Stomach (tissue), 19 donors: ENCODE measurements around the gene PHLDB1. TPM values are rescaled to one million over a fixed set of nuclear protein-coding genes. Genes with fewer than 3 reads are reported as not detected.

ENCODE experiments used
- DNase-seq, 2 donors: peaks; one replicate each; pipeline versions ENCODE4 v3.0.0 to v3.0.0-alpha.2; 2013 to 2019
- H3K27ac ChIP-seq, 5 donors: fragments of 200-600 bp in 4 of 5; sonication (generic) in 4 of 5; one replicate each; pipeline ENCODE4 v1.5.1; 2013 to 2019; ENCODE audit warnings: mild to moderate bottlenecking in 1 of 5, moderate library complexity in 1 of 5
- H3K27me3 ChIP-seq, 3 donors: fragments of 200-600 bp; sonication (generic); one replicate each; pipeline ENCODE4 v1.5.1; 2017 to 2019; ENCODE audit warnings: mixed run types in 1 of 3
- H3K36me3 ChIP-seq, 4 donors: fragments of 200-600 bp; sonication (generic); 1 replicate in 3 of 4; 2 replicates in 1 of 4; pipeline ENCODE4 v1.5.1; 2016 to 2019
- H3K4me1 ChIP-seq, 4 donors: fragments of 200-600 bp; sonication (generic); one replicate each; pipeline ENCODE4 v1.5.1; 2016 to 2019
- H3K4me3 ChIP-seq, 4 donors: fragments of 200-600 bp; sonication (generic) in 3 of 4; one replicate each; pipeline ENCODE4 v1.5.1; 2016 to 2019; ENCODE audit warnings: mild to moderate bottlenecking in 1 of 4
- H3K9me3 ChIP-seq, 4 donors: fragments of 200-600 bp; sonication (generic); one replicate each; pipeline ENCODE4 v1.5.1; 2016 to 2019
- CTCF ChIP-seq, 7 experiments: fragments of 450-650 bp in 4 of 7; fragments of 200-600 bp in 3 of 7; sonication (generic) in 3 of 7; IDR thresholded peaks; one replicate each; pipeline ENCODE4 v1.5.1; 2016 to 2019; ENCODE audit warnings: antibody characterized with exemption in 7 of 7, control low read depth in 2 of 7, mild to moderate bottlenecking in 1 of 7
- EP300 ChIP-seq: sonication (generic); formaldehyde crosslinking; IDR thresholded peaks from one replicate; pipeline ENCODE4 v1.6.1; 2017; ENCODE audit warnings: antibody characterized with exemption
- POLR2A ChIP-seq, 4 donors: fragments of 450-650 bp; IDR thresholded peaks; one replicate each; pipeline ENCODE4 v1.6.1; 2016; ENCODE audit warnings: antibody characterized with exemption in 4 of 4, control low read depth in 2 of 4, mild to moderate bottlenecking in 1 of 4, moderate library complexity in 1 of 4
- POLR2AphosphoS5 ChIP-seq, 3 donors: sonication (generic); formaldehyde crosslinking; IDR thresholded peaks; one replicate each; pipeline ENCODE4 v1.6.1; 2016; ENCODE audit warnings: antibody characterized with exemption in 3 of 3
- WGBS, 5 donors: extraction: QIAGEN DNeasy Blood & Tissue Kit in 3 of 5; methylation state at CpG; one replicate each; pipeline versions ENCODE4 v1.1.5 to v1.1.7; 2013 to 2018; 5-methylcytosine and 5-hydroxymethylcytosine counted together
- intact Hi-C: fragments of 100-400 bp; cut with DNase I; formaldehyde crosslinking; loops from one replicate; pipeline ENCODE4 v1.15.1; 2023; ENCODE audit warnings: low total_unique reads
- long read RNA-seq, 10 donors: transcript quantifications; one replicate each; lab custom pipeline, GENCODE V29; 2026
- polyA plus RNA-seq, 3 donors: library from polyadenylated mRNA; stranded (reverse); fragments of 200-250 nt; gene quantifications; one replicate each; pipeline ENCODE4 v1.2.3, GENCODE V29; 2013
- total RNA-seq, 5 donors: library from RNA; depleted of rRNA; stranded (reverse); fragments of >200 nt; gene quantifications; one replicate each; pipeline versions ENCODE4 v1.1.0 to v1.2.3, GENCODE V29; 2014 to 2016
- donor health status: healthy with polysubstance abuse.
- donor health status: Bipolar disorder and iron deficiency.
- donor health status: healthy.

PHLDB1 gene
- total RNA-seq = 100 to 1,000 TPM in 1 of 5 donors, 10 to 100 TPM in 4; 34.4 to 291 (median 50.2) TPM
- 10 to 100 TPM; 28.4 to 43.1 (median 39.7) TPM for polyA plus RNA-seq
- long read RNA-seq, donor 1, partial matches to known transcripts = 0 of 2 reads
- long read RNA-seq, donor 1, other reads (novel, unspliced or antisense) = 0 of 2 reads
- long read RNA-seq, donor 2, full-length matches to known transcripts = 4 of 4 reads
- long read RNA-seq, donor 2, partial matches to known transcripts = 0 of 4 reads
- long read RNA-seq, donor 2, other reads (novel, unspliced or antisense) = 0 of 4 reads
- long read RNA-seq, donor 3, full-length matches to known transcripts = 3 of 3 reads
- long read RNA-seq, donor 3, partial matches to known transcripts = 0 of 3 reads
- long read RNA-seq, donor 3, other reads (novel, unspliced or antisense) = 0 of 3 reads
- long read RNA-seq, donor 4 = 0 reads
- long read RNA-seq, donor 5, partial matches to known transcripts = 5 of 7 reads
- long read RNA-seq, donor 5, other reads (novel, unspliced or antisense) = 0 of 7 reads
- long read RNA-seq, donor 6, full-length matches to known transcripts = 9 of 9 reads
- long read RNA-seq, donor 6, partial matches to known transcripts = 0 of 9 reads
- long read RNA-seq, donor 6, other reads (novel, unspliced or antisense) = 0 of 9 reads
- long read RNA-seq, donor 7, partial matches to known transcripts = 12 of 15 reads
- long read RNA-seq, donor 7, other reads (novel, unspliced or antisense) = 0 of 15 reads
- long read RNA-seq, donor 8 = 0 reads
- long read RNA-seq, donor 9, partial matches to known transcripts = 0 of 2 reads
- long read RNA-seq, donor 9, other reads (novel, unspliced or antisense) = 0 of 2 reads
- long read RNA-seq, donor 10, partial matches to known transcripts = 0 of 2 reads
- long read RNA-seq, donor 10, other reads (novel, unspliced or antisense) = 0 of 2 reads

GRCh38 chr11:118607401-118608359 is at the start of gene PHLDB1:
Gene PHLDB1, plus strand, starts transcription at chr11:118607615. Its CDS starts 6,222 bp downstream, at chr11:118613837.
- intact Hi-C loops = loop anchor here (5.0 kb wide), 1 partner anchor 50 kb away; no protein-coding TSS in a partner anchor
- Histone ChIP-seq H3K4me1 (peaks cover 63 to 86% (median 79%) of the 10 kb centered on the region in 4 donors), H3K36me3 (peaks cover 0 to 11% (median 7%) of the 10 kb centered on the region in 4 donors), H3K27ac (peak within 1 kb of the TSS; percentile 55 to 98 (median 91)), H3K27me3 (peaks cover 0 to 42% (median 34%) of the 10 kb centered on the region in 3 donors), H3K9me3 (no peaks in the 10 kb centered on the region), H3K4me3 (peak within 1 kb of the TSS; percentile 47 to 79 (median 70))
- 0 to 1% (median 1%) methylated on average over 13 to 72 of the region's 72 CpGs for WGBS, 5 donors
- TF ChIP-seq POLR2AphosphoS5 (IDR thresholded peaks at IDR 0.05) (peak in 2 of 3 donors; percentile 37 to 52), EP300 (no peak), CTCF (IDR thresholded peaks at IDR 0.05) (peak in 4 of 7 experiments; percentile 16 to 49 (median 27)), POLR2A (IDR thresholded peaks at IDR 0.05) (no peak)
- DNase-seq = peak; percentile 46 to 86

GRCh38 chr11:118560806-118561205 is 46.6 kb upstream of the PHLDB1 start:
- intact Hi-C loops = no loop called here
- Histone ChIP-seq H3K4me1 (peaks cover 4 to 24% (median 11%) of the 10 kb centered on the region in 4 donors), H3K27me3 (no peaks in the 10 kb centered on the region), H3K27ac (no peak overlapping the region), H3K9me3 (no peaks in the 10 kb centered on the region), H3K36me3 (peaks cover 7 to 53% (median 50%) of the 10 kb centered on the region in 4 donors), H3K4me3 (no peak overlapping the region)
- no peak for TF ChIP-seq CTCF (IDR thresholded peaks at IDR 0.05)
- TF ChIP-seq POLR2A (IDR thresholded peaks at IDR 0.05) = no peak
- no peak for TF ChIP-seq POLR2AphosphoS5 (IDR thresholded peaks at IDR 0.05)
- TF ChIP-seq EP300 = no peak
- no peak for DNase-seq
- 84 to 92% (median 88%) methylated on average over 4 of the region's 4 CpGs for WGBS, 5 donors

GRCh38 chr11:118565051-118565450 is 42.4 kb upstream of the PHLDB1 start:
- DNase-seq = peak in 1 of 2 donors; percentile 56
- 5 to 53% (median 39%) methylated on average over 3 to 5 of the region's 5 CpGs for WGBS, 5 donors
- peaks cover 0 to 12% (median 8%) of the 10 kb centered on the region in 4 donors for H3K36me3 ChIP-seq
- peak overlapping the region; percentile 51 to 65 (median 59) for H3K4me3 ChIP-seq
- intact Hi-C loops = no loop called here
- no peaks in the 10 kb centered on the region for H3K27me3 ChIP-seq
- H3K27ac ChIP-seq = peak overlapping the region in 4 of 5 donors; percentile 66 to 86 (median 80)
- TF ChIP-seq EP300 (no peak), POLR2A (IDR thresholded peaks at IDR 0.05) (no peak), POLR2AphosphoS5 (IDR thresholded peaks at IDR 0.05) (no peak), CTCF (IDR thresholded peaks at IDR 0.05) (no peak)
- H3K9me3 ChIP-seq = no peaks in the 10 kb centered on the region
- peaks cover 4 to 24% (median 14%) of the 10 kb centered on the region in 4 donors for H3K4me1 ChIP-seq
